Stimulated activated CD4-positive, alpha-beta T cell treated with anti-CD3 and anti-CD28 coated beads, TNF-alpha, amount 100 ng/mL, for 1 hour (primary cell): ENCODE data around the gene FAM13A.

Source experiments
- DNase-seq, 3 donors: peaks; one replicate each; pipeline ENCODE4 v3.0.0-alpha.2; 2020; ENCODE audit warnings: low read depth in 3 of 3, low spot score in 1 of 3

The FAM13A gene

GRCh38 chr4:88725986-88726385 lies 331.0 kb downstream of the FAM13A start:
- no peak for DNase-seq

DNA sequence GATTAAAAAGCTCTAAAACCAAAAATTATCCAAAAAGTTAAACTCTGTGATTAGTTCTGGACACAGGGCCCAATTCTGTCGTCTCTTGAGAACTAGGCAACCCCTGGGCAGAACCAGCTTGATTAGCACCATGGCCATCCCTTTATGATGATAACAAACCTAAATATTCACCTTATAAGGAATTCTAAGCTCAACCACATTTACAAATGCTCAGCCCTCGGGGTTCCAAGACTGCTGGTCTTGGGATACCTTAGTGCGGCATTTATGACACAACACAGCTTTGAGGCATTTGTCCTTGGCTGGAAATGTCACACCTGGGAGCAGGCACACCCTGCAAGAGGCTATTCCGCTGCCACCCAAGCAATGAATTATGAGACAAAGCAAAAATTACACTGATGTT lies 331.8 kb downstream of the FAM13A start:
- DNase-seq: no peak

DNA sequence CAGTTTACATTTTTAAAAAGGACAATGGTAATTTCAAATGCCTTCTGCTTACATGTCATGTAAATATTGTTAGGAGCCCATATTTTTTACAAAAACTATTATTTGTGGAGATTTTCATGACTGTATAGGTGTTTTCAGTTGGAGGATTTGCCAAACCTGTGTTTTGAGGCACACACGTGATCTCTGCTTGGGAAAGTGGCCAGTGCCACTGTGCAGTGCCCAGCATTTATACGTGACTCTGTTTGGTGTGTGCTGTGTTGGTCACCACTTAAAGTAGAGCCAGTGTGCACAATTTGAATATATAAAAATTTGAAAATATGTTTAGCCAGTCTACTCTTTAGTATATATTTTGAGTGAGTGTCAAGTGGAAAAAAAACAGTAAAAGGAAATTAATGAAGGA lies 332.6 kb downstream of the FAM13A start:
- no peak for DNase-seq

- no peak for DNase-seq
These were observed 334.2 kb downstream of the FAM13A start for GRCh38 chr4:88722828-88723227.

GRCh38 chr4:88722276-88722780 lies 334.7 kb downstream of the FAM13A start:
- DNase-seq: no peak

GRCh38 chr4:88720451-88721428 lies 336.2 kb downstream of the FAM13A start:
- no peak for DNase-seq

DNA sequence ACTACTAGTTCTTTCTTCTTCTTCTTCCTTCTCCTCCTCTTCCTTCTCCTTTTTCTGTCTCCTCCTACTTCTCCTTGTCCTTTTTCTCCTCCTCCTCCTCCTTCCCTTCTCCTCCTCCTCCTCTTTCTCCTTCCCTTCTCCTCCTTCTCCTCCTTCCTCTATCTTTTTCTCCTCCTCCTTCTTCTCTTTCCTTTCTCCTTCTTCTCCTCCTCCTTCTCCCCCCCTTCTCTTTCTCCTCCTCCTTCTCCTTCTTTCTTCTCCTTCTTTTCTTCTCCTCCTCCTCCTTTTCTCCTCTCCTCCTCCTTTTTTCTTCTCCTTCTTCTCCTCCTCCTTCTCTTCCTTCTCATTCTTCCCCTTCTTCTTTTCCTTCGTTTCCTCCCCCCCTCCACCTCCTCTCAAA lies 337.6 kb downstream of the FAM13A start:
- DNase-seq: no peak

GRCh38 chr4:88718098-88718497 lies 338.9 kb downstream of the FAM13A start:
- DNase-seq: no peak

DNA sequence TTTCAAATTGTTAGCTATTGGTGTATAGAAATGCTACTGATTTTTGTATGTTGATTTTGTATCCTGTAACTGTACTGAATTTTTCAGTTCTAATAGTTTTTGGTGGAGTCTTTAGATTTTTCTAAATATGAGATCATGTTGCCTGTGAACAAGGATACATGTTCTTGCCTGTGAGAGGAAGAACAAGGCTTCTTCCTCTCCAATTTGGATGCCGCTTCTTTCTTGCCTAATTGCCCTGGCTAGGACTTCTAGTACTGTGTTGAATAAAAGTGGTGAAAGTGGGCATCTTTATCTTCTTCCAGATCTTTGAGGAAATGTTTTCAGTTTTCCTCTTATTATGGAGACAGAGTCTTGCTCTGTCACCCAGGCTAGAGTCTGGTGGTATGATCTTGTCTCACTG lies 343.2 kb downstream of the FAM13A start:
- no peak for DNase-seq

GRCh38 chr4:88709989-88710388 lies 347.0 kb downstream of the FAM13A start:
- no peak for DNase-seq

DNA sequence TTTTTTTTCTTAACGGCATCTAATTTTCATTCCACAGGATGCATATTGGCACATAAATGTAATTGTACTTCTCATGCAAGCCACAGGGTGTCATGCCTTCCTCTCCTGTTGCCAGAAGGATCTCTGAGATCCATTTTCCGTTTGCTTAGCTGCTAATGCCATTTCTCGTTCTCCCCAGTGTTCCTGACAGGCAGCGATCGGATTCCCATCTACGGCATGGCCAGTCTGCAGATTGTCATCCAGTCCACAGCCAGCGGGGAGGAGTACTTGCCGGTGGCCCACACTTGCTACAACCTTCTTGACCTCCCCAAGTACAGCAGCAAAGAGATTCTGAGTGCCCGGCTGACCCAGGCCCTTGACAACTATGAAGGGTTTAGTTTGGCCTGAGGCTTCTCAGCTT lies 350.4 kb downstream of the FAM13A start:
- no peak for DNase-seq

GRCh38 chr4:88705805-88706492 lies 351.0 kb downstream of the FAM13A start:
- no peak for DNase-seq

DNA sequence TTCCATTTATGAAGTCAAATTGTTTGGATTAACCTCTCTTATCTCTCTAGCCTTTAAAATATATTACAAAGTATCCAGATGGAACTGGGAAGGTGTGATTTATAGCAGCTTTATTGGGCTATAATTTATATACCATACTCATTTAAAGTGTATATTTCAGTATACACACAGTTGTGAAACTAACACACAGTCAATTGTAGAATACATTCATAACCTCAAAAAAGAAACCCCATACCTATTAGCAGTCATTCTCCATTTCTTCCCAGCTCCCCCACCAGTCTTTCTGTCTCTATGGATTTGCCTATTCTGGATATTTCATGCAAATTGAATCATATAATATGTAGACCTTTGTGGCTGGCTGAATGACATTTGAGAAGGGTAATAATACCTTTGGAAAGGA lies 351.8 kb downstream of the FAM13A start:
- no peak for DNase-seq

- DNase-seq: no peak
These were observed 354.2 kb downstream of the FAM13A start for GRCh38 chr4:88702782-88703181.

GRCh38 chr4:88698519-88698918 lies 358.5 kb downstream of the FAM13A start:
- no peak for DNase-seq

- DNase-seq: peak; percentile 21 to 31 (median 30)
These were observed 359.2 kb downstream of the FAM13A start, which contains the start of gene NAP1L5 for GRCh38 chr4:88697588-88698329. Gene NAP1L5, minus strand, starts transcription at chr4:88697829. Its CDS starts 75 bp downstream, at chr4:88697754.

DNA sequence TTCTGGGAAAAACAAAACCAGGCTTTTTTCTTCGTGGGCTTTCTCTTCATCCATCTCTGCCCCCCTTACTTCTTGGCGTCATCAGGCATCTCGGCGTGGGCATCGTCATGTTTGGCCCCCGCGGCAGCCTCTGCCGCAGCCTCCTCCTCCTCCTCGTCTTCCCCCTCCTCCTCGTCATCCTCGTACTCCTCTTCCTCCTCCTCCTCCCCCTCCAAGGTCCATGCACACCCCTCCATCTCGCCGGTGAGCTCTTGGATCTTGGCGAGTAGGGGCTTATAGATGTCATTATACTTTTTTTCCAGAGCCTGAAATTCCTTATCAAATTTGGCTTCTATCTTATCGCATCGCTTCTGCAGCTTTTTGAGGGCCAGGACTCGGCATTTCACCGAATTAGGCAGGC lies 359.8 kb downstream of the FAM13A start:
- no peak for DNase-seq

GRCh38 chr4:88696630-88697029 lies 360.4 kb downstream of the FAM13A start:
- DNase-seq: no peak

DNA sequence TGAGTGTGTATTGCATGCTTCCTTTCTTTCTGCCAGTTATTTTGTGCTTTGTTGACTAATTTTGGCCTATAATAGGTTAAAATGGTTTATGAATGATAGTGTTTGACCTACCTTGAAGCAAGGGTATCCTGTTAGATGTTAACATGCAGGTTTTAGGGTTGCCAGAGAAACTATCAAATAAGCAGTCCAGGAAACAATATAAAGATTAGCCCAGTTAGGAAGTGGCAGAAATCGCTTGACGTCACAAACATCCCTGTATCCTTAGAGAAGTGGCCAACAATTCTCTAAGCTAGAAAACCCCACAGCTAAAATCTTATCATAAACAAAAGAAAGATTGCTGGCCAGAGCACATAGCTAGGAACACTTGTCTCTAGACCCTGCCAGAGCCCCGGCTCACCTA lies 363.2 kb downstream of the FAM13A start:
- no peak for DNase-seq

DNA sequence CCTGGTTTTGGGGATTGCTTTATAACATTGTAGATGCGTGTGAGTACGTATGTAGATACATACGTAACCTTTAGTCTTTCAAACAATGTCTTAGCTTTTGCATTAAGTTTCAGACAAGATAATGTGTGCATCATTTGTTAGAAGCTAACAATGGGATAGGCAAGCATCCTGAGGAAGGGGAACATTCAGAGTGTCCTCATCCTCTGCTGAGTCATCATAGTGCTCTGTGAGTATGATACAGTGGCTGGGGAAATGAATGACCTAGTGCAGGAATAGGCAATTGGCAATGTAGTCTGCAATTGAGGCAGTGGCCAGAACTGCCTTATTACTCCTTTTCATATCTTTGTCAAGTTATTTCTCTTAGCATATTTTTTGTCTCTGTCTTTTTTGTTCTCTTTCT lies 366.6 kb downstream of the FAM13A start:
- no peak for DNase-seq

- no peak for DNase-seq
These were observed 375.8 kb downstream of the FAM13A start for GRCh38 chr4:88681209-88681608.
